Stomach (tissue), 4 donors: Measurements from ENCODE around the gene LRIG1.

Experiments
- EP300 ChIP-seq: sonication (generic); formaldehyde crosslinking; IDR thresholded peaks from one replicate; pipeline ENCODE4 v1.6.1; 2017; ENCODE audit warnings: antibody characterized with exemption
- POLR2A ChIP-seq, 4 donors: fragments of 450-650 bp; IDR thresholded peaks; one replicate each; pipeline ENCODE4 v1.6.1; 2016; ENCODE audit warnings: antibody characterized with exemption in 4 of 4, control low read depth in 2 of 4, mild to moderate bottlenecking in 1 of 4, moderate library complexity in 1 of 4
- POLR2AphosphoS5 ChIP-seq, 3 donors: sonication (generic); formaldehyde crosslinking; IDR thresholded peaks; one replicate each; pipeline ENCODE4 v1.6.1; 2016; ENCODE audit warnings: antibody characterized with exemption in 3 of 3
- TF ChIP-seq, protein P1 (sequence below), 7 experiments: fragments of 450-650 bp in 4 of 7; fragments of 200-600 bp in 3 of 7; sonication (generic) in 3 of 7; IDR thresholded peaks; one replicate each; pipeline ENCODE4 v1.5.1; 2016 to 2019; ENCODE audit warnings: antibody characterized with exemption in 7 of 7, control low read depth in 2 of 7, mild to moderate bottlenecking in 1 of 7

- TF ChIP-seq POLR2AphosphoS5 (IDR thresholded peaks at IDR 0.05) (no peak), POLR2A (IDR thresholded peaks at IDR 0.05) (no peak), EP300 (no peak)
- TF ChIP-seq, protein P1, sequence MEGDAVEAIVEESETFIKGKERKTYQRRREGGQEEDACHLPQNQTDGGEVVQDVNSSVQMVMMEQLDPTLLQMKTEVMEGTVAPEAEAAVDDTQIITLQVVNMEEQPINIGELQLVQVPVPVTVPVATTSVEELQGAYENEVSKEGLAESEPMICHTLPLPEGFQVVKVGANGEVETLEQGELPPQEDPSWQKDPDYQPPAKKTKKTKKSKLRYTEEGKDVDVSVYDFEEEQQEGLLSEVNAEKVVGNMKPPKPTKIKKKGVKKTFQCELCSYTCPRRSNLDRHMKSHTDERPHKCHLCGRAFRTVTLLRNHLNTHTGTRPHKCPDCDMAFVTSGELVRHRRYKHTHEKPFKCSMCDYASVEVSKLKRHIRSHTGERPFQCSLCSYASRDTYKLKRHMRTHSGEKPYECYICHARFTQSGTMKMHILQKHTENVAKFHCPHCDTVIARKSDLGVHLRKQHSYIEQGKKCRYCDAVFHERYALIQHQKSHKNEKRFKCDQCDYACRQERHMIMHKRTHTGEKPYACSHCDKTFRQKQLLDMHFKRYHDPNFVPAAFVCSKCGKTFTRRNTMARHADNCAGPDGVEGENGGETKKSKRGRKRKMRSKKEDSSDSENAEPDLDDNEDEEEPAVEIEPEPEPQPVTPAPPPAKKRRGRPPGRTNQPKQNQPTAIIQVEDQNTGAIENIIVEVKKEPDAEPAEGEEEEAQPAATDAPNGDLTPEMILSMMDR (IDR thresholded peaks at IDR 0.05): no peak
Measured at GRCh38 chr3:66483409-66483906, 17.4 kb downstream of the LRIG1 start.
